Trophoblast cell (in vitro differentiated cells and primary cell): ENCODE data around the gene KCNAB1.
"Not testable (repeated sequence)": the region's sequence is repeated elsewhere in the genome, so short reads cannot be mapped to it uniquely, and the experiment has no call there.

Source experiments
- DNase-seq, 2 donors: peaks; one replicate each; pipeline ENCODE4 v3.0.0-alpha.2; 2016
- H2AFZ ChIP-seq: 2 replicates; pipeline ENCODE4 v1.6.1; 2013; ENCODE audit warnings: low read length, moderate library complexity, mild to moderate bottlenecking; ENCODE audit not compliant: insufficient read depth, poor library complexity
- H2AK5ac ChIP-seq: 2 replicates; pipeline ENCODE4 v1.6.1; 2013; ENCODE audit warnings: mild to moderate bottlenecking, low read length
- H2BK120ac ChIP-seq: 2 replicates; pipeline ENCODE4 v1.6.1; 2013; ENCODE audit warnings: low read length, mild to moderate bottlenecking, moderate library complexity; ENCODE audit not compliant: insufficient read depth, poor library complexity
- H2BK12ac ChIP-seq: 2 replicates; pipeline ENCODE4 v1.6.1; 2013; ENCODE audit warnings: mild to moderate bottlenecking, low read length, moderate library complexity
- H2BK5ac ChIP-seq: 2 replicates; pipeline ENCODE4 v1.6.1; 2013; ENCODE audit warnings: low read length, low read depth, moderate library complexity, mild to moderate bottlenecking; ENCODE audit not compliant: poor library complexity
- H3K14ac ChIP-seq: 2 replicates; pipeline ENCODE4 v1.6.1; 2013; ENCODE audit warnings: mild to moderate bottlenecking, low read length
- H3K18ac ChIP-seq: 2 replicates; pipeline ENCODE4 v1.6.1; 2013; ENCODE audit warnings: mild to moderate bottlenecking, low read length
- H3K23ac ChIP-seq: 2 replicates; pipeline ENCODE4 v1.6.1; 2013; ENCODE audit warnings: low read length
- H3K27ac ChIP-seq: 2 replicates; pipeline ENCODE4 v1.5.1; 2013; ENCODE audit warnings: low read depth, mild to moderate bottlenecking, inconsistent platforms, low read length, moderate library complexity
- H3K27me3 ChIP-seq: 2 replicates; pipeline ENCODE4 v1.6.1; 2013; ENCODE audit warnings: inconsistent platforms, mild to moderate bottlenecking, low read length, moderate library complexity; ENCODE audit not compliant: insufficient read depth
- H3K36me3 ChIP-seq, 2 experiments: 1 replicate in 1 of 2; 2 replicates in 1 of 2; pipeline ENCODE4 v1.6.1; 2013; ENCODE audit warnings: low read length in 2 of 2, mild to moderate bottlenecking in 2 of 2, moderate library complexity in 1 of 2; ENCODE audit not compliant: insufficient read depth in 2 of 2, control insufficient read depth in 1 of 2
- H3K4ac ChIP-seq: 2 replicates; pipeline ENCODE4 v1.6.1; 2013; ENCODE audit warnings: low read depth, mild to moderate bottlenecking, low read length, moderate library complexity
- H3K4me1 ChIP-seq, 2 experiments: 1 replicate in 1 of 2; 2 replicates in 1 of 2; pipeline ENCODE4 v1.6.1; 2013; ENCODE audit warnings: low read length in 2 of 2, mild to moderate bottlenecking in 2 of 2, moderate library complexity in 1 of 2; ENCODE audit not compliant: insufficient read depth in 2 of 2, control insufficient read depth in 1 of 2
- H3K4me2 ChIP-seq: 2 replicates; pipeline ENCODE4 v1.6.1; 2013; ENCODE audit warnings: inconsistent platforms, mild to moderate bottlenecking, low read length, moderate library complexity
- H3K4me3 ChIP-seq: 2 replicates; pipeline ENCODE4 v1.5.1; 2013; ENCODE audit warnings: mild to moderate bottlenecking, low read depth, low read length, inconsistent platforms
- H3K79me1 ChIP-seq: one replicate; pipeline ENCODE4 v1.6.1; 2013; ENCODE audit warnings: low read length
- H3K79me2 ChIP-seq: 2 replicates; pipeline ENCODE4 v1.6.1; 2013; ENCODE audit warnings: low read length, mild to moderate bottlenecking; ENCODE audit not compliant: control insufficient read depth, insufficient read depth, poor library complexity
- H3K9ac ChIP-seq: 2 replicates; pipeline ENCODE4 v1.6.1; 2013; ENCODE audit warnings: mild to moderate bottlenecking, low read length
- H3K9me3 ChIP-seq: 2 replicates; pipeline ENCODE4 v1.6.1; 2013; ENCODE audit warnings: low read depth, mild to moderate bottlenecking, control low read depth, inconsistent platforms, low read length; ENCODE audit not compliant: insufficient read depth
- H4K12ac ChIP-seq: 2 replicates; pipeline ENCODE4 v1.6.1; 2013; ENCODE audit warnings: low read depth, mild to moderate bottlenecking, low read length, moderate library complexity
- H4K8ac ChIP-seq: 2 replicates; pipeline ENCODE4 v1.6.1; 2013; ENCODE audit warnings: low read depth, mild to moderate bottlenecking, low read length, moderate library complexity
- H4K91ac ChIP-seq: one replicate; pipeline ENCODE4 v1.6.1; 2013; ENCODE audit warnings: low read depth, mild to moderate bottlenecking, low read length, moderate library complexity
- WGBS: extraction: QIAGEN DNeasy Blood & Tissue Kit; methylation state at CpG from one replicate; pipeline ENCODE4 v1.1.7; 2013; ENCODE audit warnings: missing lambda C conversion rate; ENCODE audit not compliant: insufficient read length, insufficient coverage; ENCODE audit errors: extremely low coverage; 5-methylcytosine and 5-hydroxymethylcytosine counted together

Gene KCNAB1

DNA sequence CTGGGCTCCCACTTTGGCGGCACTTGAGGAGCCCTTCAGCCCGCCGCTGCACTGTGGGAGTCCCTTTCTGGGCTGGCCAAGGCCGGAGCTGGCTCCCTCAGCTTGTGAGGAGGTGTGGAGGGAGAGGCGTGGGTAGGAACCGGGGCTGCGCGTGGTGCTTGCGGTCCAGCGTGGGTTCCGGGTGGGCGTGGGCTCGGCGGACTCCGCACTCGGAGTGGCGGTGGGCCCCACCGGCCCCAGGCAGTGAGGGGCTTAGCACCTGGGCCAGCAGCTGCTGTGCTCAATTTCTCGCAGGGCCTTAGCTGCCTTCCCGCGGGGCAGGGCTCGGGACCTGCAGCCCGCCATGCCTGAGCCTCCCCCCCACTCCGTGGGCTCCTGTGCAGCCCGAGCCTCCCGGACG lies 21.0 kb upstream of the KCNAB1 start:
- H2BK120ac ChIP-seq, H4K12ac ChIP-seq, H2BK12ac ChIP-seq, H2BK5ac ChIP-seq, H3K9ac ChIP-seq, H3K4ac ChIP-seq, H3K23ac ChIP-seq, H3K18ac ChIP-seq, H3K9me3 ChIP-seq, H3K79me1 ChIP-seq, H3K27ac ChIP-seq, H3K27me3 ChIP-seq, H3K4me3 ChIP-seq, H3K36me3 ChIP-seq, H3K4me1 ChIP-seq, H2AK5ac ChIP-seq, H2AFZ ChIP-seq, H3K4me2 ChIP-seq, H4K8ac ChIP-seq, DNase-seq, H4K91ac ChIP-seq, H3K79me2 ChIP-seq, H3K14ac ChIP-seq: not testable (repeated sequence)
- no CpG with 5 or more reads among the region's 27 CpGs for WGBS

DNA sequence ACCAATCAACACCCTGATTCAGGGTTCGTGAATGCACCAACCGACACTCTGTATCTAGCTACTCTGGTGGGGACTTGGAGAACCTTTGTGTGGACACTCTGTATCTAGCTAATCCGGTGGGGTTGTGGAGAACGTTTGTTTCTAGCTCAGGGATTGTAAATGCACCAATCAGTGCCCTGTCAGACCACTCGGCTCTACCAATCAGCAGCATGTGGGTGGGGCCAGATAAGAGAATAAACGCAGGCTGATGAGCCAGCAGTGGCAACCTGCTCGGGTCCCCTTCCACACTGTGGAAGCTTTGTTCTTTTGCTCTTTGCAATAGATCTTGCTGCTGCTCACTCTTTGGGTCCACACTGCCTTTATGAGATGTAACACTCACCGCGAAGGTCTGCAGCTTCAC lies 20.4 kb upstream of the KCNAB1 start:
- WGBS, result no CpG with 5 or more reads among the region's 9 CpGs
- H2AK5ac ChIP-seq, H3K9ac ChIP-seq, H3K27ac ChIP-seq, H2BK5ac ChIP-seq, H2BK12ac ChIP-seq, H3K23ac ChIP-seq, H3K79me2 ChIP-seq, H3K4me1 ChIP-seq, DNase-seq, H4K12ac ChIP-seq, H3K27me3 ChIP-seq, H3K14ac ChIP-seq, H3K18ac ChIP-seq, H3K4me2 ChIP-seq, H3K79me1 ChIP-seq, H3K36me3 ChIP-seq, H4K91ac ChIP-seq, H2BK120ac ChIP-seq, H2AFZ ChIP-seq, H4K8ac ChIP-seq, H3K9me3 ChIP-seq, H3K4me3 ChIP-seq, H3K4ac ChIP-seq: not testable (repeated sequence)

DNA sequence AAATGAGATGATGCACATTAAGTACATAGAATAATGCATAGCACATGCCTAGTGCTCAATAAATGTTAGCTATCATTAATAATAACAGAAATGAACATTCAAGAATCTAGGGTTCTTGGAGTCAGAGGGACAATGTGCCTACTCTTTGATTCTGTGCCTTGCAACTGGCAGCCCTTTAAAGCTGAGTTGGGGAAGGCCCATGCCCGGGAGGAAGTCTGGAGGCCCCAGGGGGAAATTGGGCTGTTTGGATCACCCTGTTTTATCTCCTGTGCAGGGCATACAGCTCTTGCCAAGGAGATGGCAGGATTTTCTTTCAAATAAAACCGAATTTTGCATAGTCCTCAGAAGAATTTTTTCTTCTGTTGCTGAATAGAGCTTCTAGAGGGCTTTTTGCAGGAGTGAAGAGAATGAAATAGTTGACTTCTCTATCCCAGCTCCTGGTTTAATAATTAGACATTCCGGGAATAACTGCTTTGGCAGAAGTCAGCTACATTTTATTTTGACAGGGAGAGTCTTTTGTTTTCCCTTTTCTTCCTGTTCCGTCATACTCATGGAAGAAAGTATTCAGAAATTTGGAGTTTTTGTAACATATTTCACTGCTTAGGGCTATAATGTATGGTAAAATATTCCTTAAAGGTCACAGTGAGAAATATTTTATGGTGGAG lies 18.0 kb upstream of the KCNAB1 start:
- H4K91ac ChIP-seq, result no peak overlapping the region
- no peak overlapping the region for H4K8ac ChIP-seq
- H3K36me3 ChIP-seq, result no peaks in the 10 kb centered on the region
- no peak overlapping the region for H3K9ac ChIP-seq
- no peak overlapping the region for H2BK12ac ChIP-seq
- no peak overlapping the region for H3K18ac ChIP-seq
- H3K14ac ChIP-seq, result no peak overlapping the region
- H3K4me1 ChIP-seq, result no peaks in the 10 kb centered on the region
- H3K27me3 ChIP-seq, result no peaks in the 10 kb centered on the region
- H3K79me2 ChIP-seq, result no peaks in the 10 kb centered on the region
- H2BK5ac ChIP-seq, result no peak overlapping the region
- WGBS, result no CpG with 5 or more reads among the region's 4 CpGs
- no peak overlapping the region for H2BK120ac ChIP-seq
- H3K4me2 ChIP-seq, result no peak overlapping the region
- H3K23ac ChIP-seq, result no peak overlapping the region
- H2AFZ ChIP-seq, result no peak overlapping the region
- H3K9me3 ChIP-seq, result no peaks in the 10 kb centered on the region
- DNase-seq, result no peak
- H3K79me1 ChIP-seq, result no peaks in the 10 kb centered on the region
- no peak overlapping the region for H4K12ac ChIP-seq
- no peak overlapping the region for H2AK5ac ChIP-seq
- H3K4ac ChIP-seq, result no peak overlapping the region
- H3K4me3 ChIP-seq, result no peak overlapping the region
- no peak overlapping the region for H3K27ac ChIP-seq

DNA sequence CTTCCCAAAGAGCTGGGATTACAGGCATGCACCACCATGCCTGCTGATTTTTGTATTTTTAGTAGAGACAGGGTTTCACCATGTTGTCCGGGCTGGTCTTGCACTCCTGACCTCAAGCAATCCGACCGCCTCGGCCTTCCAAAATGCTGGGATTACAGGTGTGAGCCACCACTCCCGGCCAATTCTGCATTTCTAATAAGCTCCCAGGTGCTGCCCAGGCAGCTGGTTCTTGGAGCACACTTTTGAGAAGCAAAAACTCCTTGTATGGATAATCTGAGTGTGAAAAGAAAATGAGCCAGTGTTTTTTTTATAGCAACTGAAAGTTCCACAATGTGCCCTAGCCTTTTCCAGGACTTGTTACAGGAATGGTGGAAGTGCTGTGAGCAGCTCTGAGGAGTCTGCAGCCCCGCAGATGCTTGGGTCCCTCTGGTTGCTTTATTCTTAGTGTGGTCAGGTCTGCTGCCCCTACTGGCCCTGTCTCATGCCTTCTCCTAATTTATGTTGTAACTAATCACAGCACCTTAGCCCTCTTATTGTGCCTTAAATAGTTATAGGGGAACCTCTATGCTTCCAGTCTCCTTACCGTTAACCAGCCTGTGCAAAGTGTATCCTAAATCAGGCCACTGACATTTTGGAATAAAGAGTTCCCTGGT lies 13.5 kb upstream of the KCNAB1 start:
- no peak for DNase-seq
- no peaks in the 10 kb centered on the region for H3K79me2 ChIP-seq
- H2AFZ ChIP-seq, result no peak overlapping the region
- H2BK5ac ChIP-seq, result no peak overlapping the region
- H2AK5ac ChIP-seq, result no peak overlapping the region
- H4K91ac ChIP-seq, result no peak overlapping the region
- H3K27me3 ChIP-seq, result no peaks in the 10 kb centered on the region
- no peak overlapping the region for H3K9ac ChIP-seq
- H2BK120ac ChIP-seq, result no peak overlapping the region
- H3K27ac ChIP-seq, result no peak overlapping the region
- H3K23ac ChIP-seq, result no peak overlapping the region
- H3K4me1 ChIP-seq, result no peaks in the 10 kb centered on the region
- no peak overlapping the region for H2BK12ac ChIP-seq
- no peaks in the 10 kb centered on the region for H3K9me3 ChIP-seq
- WGBS, result no CpG with 5 or more reads among the region's 7 CpGs
- no peaks in the 10 kb centered on the region for H3K36me3 ChIP-seq
- no peak overlapping the region for H4K8ac ChIP-seq
- H3K4me2 ChIP-seq, result no peak overlapping the region
- H3K18ac ChIP-seq, result no peak overlapping the region
- no peak overlapping the region for H3K14ac ChIP-seq
- no peak overlapping the region for H4K12ac ChIP-seq
- no peak overlapping the region for H3K4me3 ChIP-seq
- H3K4ac ChIP-seq, result no peak overlapping the region
- no peaks in the 10 kb centered on the region for H3K79me1 ChIP-seq
